H1 (cell line): Measurements from ENCODE around the gene SLC30A9. TPM values are rescaled to one million over a fixed set of nuclear protein-coding genes. Genes with fewer than 3 reads are reported as not detected.

Experiments
- CTCF ChIA-PET: fragments of 300-600 bp; sonication (Branson Sonifier 250); formaldehyde crosslinking; loops from one replicate; lab custom pipeline; 2021; ENCODE audit not compliant: partially characterized antibody; lab: Charles Lee
- POLR2A ChIA-PET: fragments of 300-600 bp; sonication (Branson Sonifier 250); formaldehyde crosslinking; loops from one replicate; lab custom pipeline; 2021; ENCODE audit warnings: inconsistent platforms; ENCODE audit not compliant: partially characterized antibody; lab: Charles Lee
- DNase-seq, 2 experiments: peaks; one replicate each; pipeline versions ENCODE4 v3.0.0 to v3.0.0-alpha.2; 2010 to 2022; ENCODE audit warnings: low spot score in 2 of 2, low read depth in 1 of 2, mixed read lengths in 1 of 2
- FAIRE-seq: peaks from 2 replicates; lab custom pipeline; 2011; peaks lifted over from hg19 to GRCh38; lab: Jason Lieb, UNC
- H2AFZ ChIP-seq: 2 replicates; pipeline ENCODE4 v1.8.1; 2012; ENCODE audit warnings: low read length, inconsistent platforms
- H2AK5ac ChIP-seq: 2 replicates; pipeline ENCODE4 v1.6.1; 2013; ENCODE audit warnings: low read depth, low read length
- H2BK120ac ChIP-seq: replicated peaks from 2 replicates; pipeline ENCODE3; 2013; ENCODE audit warnings: low read depth, low read length, inconsistent platforms
- H2BK12ac ChIP-seq: 2 replicates; pipeline ENCODE4 v1.6.1; 2013; ENCODE audit warnings: low read depth, low read length
- H2BK15ac ChIP-seq: 2 replicates; pipeline ENCODE4 v1.6.1; 2013; ENCODE audit warnings: low read length
- H2BK20ac ChIP-seq: 2 replicates; pipeline ENCODE4 v1.6.1; 2013; ENCODE audit warnings: low read length
- H2BK5ac ChIP-seq: 2 replicates; pipeline ENCODE4 v1.6.1; 2013; ENCODE audit warnings: low read depth, low read length
- H3K14ac ChIP-seq: 2 replicates; pipeline ENCODE4 v1.6.1; 2013; ENCODE audit warnings: inconsistent platforms; ENCODE audit not compliant: insufficient read length
- H3K18ac ChIP-seq: 2 replicates; pipeline ENCODE4 v1.6.1; 2013; ENCODE audit warnings: low read length; ENCODE audit errors: extremely low read depth
- H3K23ac ChIP-seq: 2 replicates; pipeline ENCODE4 v1.6.1; 2013; ENCODE audit warnings: inconsistent platforms; ENCODE audit not compliant: insufficient read length
- H3K23me2 ChIP-seq: 2 replicates; pipeline ENCODE4 v1.6.1; 2013; ENCODE audit warnings: low read depth, low read length
- H3K27ac ChIP-seq: 2 replicates; pipeline ENCODE4 v1.6.1; 2011; ENCODE audit warnings: low read depth, low read length, inconsistent platforms
- H3K27me3 ChIP-seq, 4 experiments: replicated peaks in 1 of 4; 1 replicate in 1 of 4; 2 replicates in 3 of 4; pipeline versions ENCODE4 v1.6.1 to v1.8.1; 2011 to 2013; ENCODE audit warnings: low read length in 3 of 4, mild to moderate bottlenecking in 3 of 4, inconsistent platforms in 2 of 4, mixed read lengths in 2 of 4, moderate library complexity in 1 of 4; ENCODE audit not compliant: control insufficient read depth in 3 of 4, insufficient read depth in 3 of 4; ENCODE audit errors: extremely low read depth in 1 of 4
- H3K36me3 ChIP-seq, 4 experiments: 2 replicates each; pipeline versions ENCODE4 v1.6.1 to v1.8.1; 2011 to 2013; ENCODE audit warnings: mild to moderate bottlenecking in 4 of 4, low read length in 3 of 4, moderate library complexity in 2 of 4, control low read depth in 1 of 4, inconsistent platforms in 1 of 4; ENCODE audit not compliant: insufficient read depth in 4 of 4, control insufficient read depth in 2 of 4
- H3K4ac ChIP-seq: replicated peaks from 2 replicates; pipeline ENCODE3; 2013; ENCODE audit warnings: low read length, low read depth, mixed read lengths, inconsistent platforms; ENCODE audit not compliant: insufficient read length
- H3K4me1 ChIP-seq, 4 experiments: replicated peaks in 1 of 4; 1 replicate in 1 of 4; 2 replicates in 3 of 4; pipeline versions ENCODE4 v1.6.1 to v1.8.1; 2011 to 2013; ENCODE audit warnings: low read length in 3 of 4, inconsistent platforms in 2 of 4, mixed read lengths in 1 of 4; ENCODE audit not compliant: insufficient read depth in 4 of 4, control insufficient read depth in 3 of 4
- H3K4me2 ChIP-seq, 2 experiments: 2 replicates each; pipeline versions ENCODE4 v1.6.1 to v1.8.1; 2011 to 2013; ENCODE audit warnings: low read depth in 2 of 2, low read length in 2 of 2, control low read depth in 1 of 2, inconsistent platforms in 1 of 2, mild to moderate bottlenecking in 1 of 2; ENCODE audit not compliant: insufficient read depth in 1 of 2
- H3K4me3 ChIP-seq, 4 experiments: fragments of 200-600, 300-600 bp in 1 of 4; sonication (generic), shearing (Covaris generic), sonication (Bioruptor Twin) in 1 of 4; 2 replicates each; pipeline versions ENCODE4 v1.5.1 to v1.8.1; 2011 to 2016; ENCODE audit warnings: low read length in 4 of 4, low read depth in 3 of 4, control low read depth in 2 of 4, inconsistent platforms in 2 of 4, mild to moderate bottlenecking in 2 of 4, mixed read lengths in 1 of 4, moderate library complexity in 1 of 4; ENCODE audit not compliant: insufficient read depth in 2 of 4; ENCODE audit errors: extremely low read depth in 1 of 4
- H3K56ac ChIP-seq: replicated peaks from 2 replicates; pipeline ENCODE3; 2013; ENCODE audit warnings: low read depth, mild to moderate bottlenecking, mixed read lengths, low read length, inconsistent platforms; ENCODE audit not compliant: insufficient read length
- H3K79me1 ChIP-seq: 2 replicates; pipeline ENCODE4 v1.6.1; 2013; ENCODE audit warnings: low read depth, low read length, control low read depth
- H3K79me2 ChIP-seq, 2 experiments: 2 replicates each; pipeline versions ENCODE4 v1.6.1 to v1.8.1; 2012 to 2013; ENCODE audit warnings: low read length in 2 of 2, mild to moderate bottlenecking in 2 of 2, inconsistent platforms in 1 of 2; ENCODE audit not compliant: insufficient read depth in 2 of 2, control insufficient read depth in 1 of 2
- H3K9ac ChIP-seq, 4 experiments: replicated peaks in 1 of 4; 1 replicate in 1 of 4; 2 replicates in 3 of 4; pipeline versions ENCODE4 v1.6.1 to v1.8.1; 2011 to 2013; ENCODE audit warnings: low read depth in 3 of 4, low read length in 3 of 4, control low read depth in 2 of 4, mild to moderate bottlenecking in 2 of 4, moderate library complexity in 2 of 4, inconsistent platforms in 1 of 4; ENCODE audit errors: extremely low read depth in 1 of 4
- H3K9me3 ChIP-seq, 2 experiments: 2 replicates each; pipeline versions ENCODE4 v1.6.1 to v1.8.1; 2012 to 2013; ENCODE audit warnings: mild to moderate bottlenecking in 2 of 2, moderate library complexity in 2 of 2, control low read depth in 1 of 2, inconsistent platforms in 1 of 2, low read depth in 1 of 2, low read length in 1 of 2, mixed read lengths in 1 of 2; ENCODE audit not compliant: insufficient read depth in 2 of 2
- H4K20me1 ChIP-seq, 2 experiments: replicated peaks in 1 of 2; 2 replicates each; pipeline versions ENCODE3 to v1.8.1; 2011 to 2013; ENCODE audit warnings: inconsistent platforms in 2 of 2, low read length in 2 of 2, mild to moderate bottlenecking in 1 of 2; ENCODE audit not compliant: insufficient read depth in 2 of 2, control insufficient read depth in 1 of 2
- H4K5ac ChIP-seq: 2 replicates; pipeline ENCODE4 v1.6.1; 2013; ENCODE audit warnings: low read length, low read depth, mixed read lengths, inconsistent platforms; ENCODE audit not compliant: insufficient read length
- H4K8ac ChIP-seq: 2 replicates; pipeline ENCODE4 v1.8.0; 2013; ENCODE audit warnings: mild to moderate bottlenecking, moderate library complexity, low read length, inconsistent platforms; ENCODE audit not compliant: insufficient read depth; ENCODE audit errors: extremely low read depth
- H4K91ac ChIP-seq: replicated peaks from 2 replicates; pipeline ENCODE3; 2013; ENCODE audit warnings: low read length, mixed read lengths, inconsistent platforms; ENCODE audit not compliant: insufficient read length
- ASH2L ChIP-seq: fragments of 200-600, 300-600 bp; sonication (generic); IDR thresholded peaks from one replicate; pipeline ENCODE4 v1.7.1; 2017; ENCODE audit warnings: low read length
- BACH1 ChIP-seq: IDR thresholded peaks from 2 replicates; pipeline ENCODE4 v1.6.1; 2012; ENCODE audit warnings: low read length, improper control_type of control experiment
- CREB1 ChIP-seq: IDR thresholded peaks from 2 replicates; pipeline ENCODE4 v1.6.1; 2012; ENCODE audit warnings: inconsistent platforms
- EP300 ChIP-seq, 2 experiments: IDR thresholded peaks; 1 replicate in 1 of 2; 2 replicates in 1 of 2; pipeline ENCODE4 v1.6.1; 2011 to 2012; ENCODE audit warnings: low read depth in 2 of 2, low read length in 2 of 2, mild to moderate bottlenecking in 2 of 2, borderline replicate concordance in 1 of 2, inconsistent platforms in 1 of 2, moderate library complexity in 1 of 2
- MAFK ChIP-seq: IDR thresholded peaks from 2 replicates; pipeline ENCODE4 v1.6.1; 2012; ENCODE audit warnings: low read depth, mild to moderate bottlenecking, improper control_type of control experiment, low read length
- RAD21 ChIP-seq, 2 experiments: IDR thresholded peaks in 1 of 2; conservative IDR thresholded peaks in 1 of 2; 2 replicates each; pipeline ENCODE4 v1.6.1; 2011; ENCODE audit warnings: low read depth in 2 of 2, low read length in 2 of 2, improper control_type of control experiment in 1 of 2, inconsistent platforms in 1 of 2, mild to moderate bottlenecking in 1 of 2, moderate library complexity in 1 of 2
- SIN3A ChIP-seq, 2 experiments: IDR thresholded peaks in 1 of 2; conservative IDR thresholded peaks in 1 of 2; 2 replicates each; pipeline ENCODE4 v1.6.1; 2011 to 2012; ENCODE audit warnings: low read length in 2 of 2, improper control_type of control experiment in 1 of 2, low read depth in 1 of 2, mild to moderate bottlenecking in 1 of 2
- SP4 ChIP-seq: IDR thresholded peaks from 2 replicates; pipeline ENCODE4 v1.6.1; 2012; ENCODE audit warnings: low read length, inconsistent platforms
- WGBS, 2 experiments: shearing (Covaris generic) in 1 of 2; methylation state at CpG; one replicate each; pipeline versions ENCODE4 v1.1.6 to v1.1.7; 2013 to 2015; ENCODE audit warnings: low lambda C conversion rate in 2 of 2, mixed read lengths in 2 of 2, inconsistent platforms in 1 of 2, low coverage in 1 of 2, missing lambda C conversion rate in 1 of 2; ENCODE audit not compliant: insufficient replicate concordance in 2 of 2, insufficient coverage in 1 of 2, insufficient read length in 1 of 2; ENCODE audit errors: extremely low coverage in 1 of 2, missing lambda C conversion rate in 1 of 2; 5-methylcytosine and 5-hydroxymethylcytosine counted together
- polyA plus RNA-seq, 7 experiments: library from polyadenylated mRNA; depleted of rRNA in 3 of 7; stranded (reverse) in 5 of 7; unstranded in 2 of 7; fragments of >200 nt in 5 of 7; fragments of 200-250 nt in 2 of 7; gene quantifications; 1 replicate in 5 of 7; 2 replicates in 1 of 7; 4 replicates in 1 of 7; pipeline versions ENCODE4 v1.2.1 to v1.2.3, GENCODE V29; 2011 to 2013; ENCODE audit warnings: missing spikeins in 2 of 7, mixed read lengths in 2 of 7
- total RNA-seq: library from RNA; stranded (reverse); fragmentation: NEBNext Ultra II Directional; extraction: Animal tissue kit (Norgen Biotek cat#: 25700); gene quantifications from 2 replicates; pipeline ENCODE4 v1.2.1, GENCODE V29; 2021
- TF ChIP-seq, protein P1 (sequence below), 3 experiments: IDR thresholded peaks; 1 replicate in 2 of 3; 2 replicates in 1 of 3; pipeline versions ENCODE4 v1.5.1 to v1.6.1; 2011; ENCODE audit warnings: low read length in 3 of 3, mild to moderate bottlenecking in 3 of 3, inconsistent platforms in 2 of 3, low read depth in 1 of 3, moderate library complexity in 1 of 3; ENCODE audit not compliant: insufficient read depth in 1 of 3; ENCODE audit errors: control extremely low read depth in 1 of 3

SLC30A9 gene
- total and polyA plus RNA-seq, 2 of the 8 experiments (the other 6 are each of a cell fraction or from before 2014, with no cell fraction given), result 41.2 to 67.2 TPM

GRCh38 chr4:41957634-41958033 lies 32.7 kb upstream of the SLC30A9 start:
- no peak for DNase-seq
- Histone ChIP-seq H2AK5ac (no peak overlapping the region), H3K9ac (no peak overlapping the region), H2BK5ac (no peak overlapping the region), H3K4ac (no peak overlapping the region), H4K20me1 (peaks cover 0 to 2% of the 10 kb centered on the region in 2 experiments), H2BK20ac (no peak overlapping the region), H3K18ac (no peak overlapping the region), H3K79me2 (no peaks in the 10 kb centered on the region), H3K36me3 (peaks cover 0 to 27% (median 11%) of the 10 kb centered on the region in 4 experiments; a peak in 6 of 8 replicates), H2BK120ac (no peak overlapping the region), H3K27me3 (no peaks in the 10 kb centered on the region), H2AFZ (no peak overlapping the region), H2BK15ac (no peak overlapping the region), H3K56ac (no peak overlapping the region), H3K27ac (no peak overlapping the region), H3K79me1 (no peaks in the 10 kb centered on the region)
- POLR2A ChIA-PET, result interaction anchor here (0.6 to 2.6 kb wide), 7 partner anchors 9 to 356 kb away, joined by 3 to 11 read pairs (median 3); partner anchors contain the start of gene TMEM33
- CTCF ChIA-PET, result interaction anchor here (0.6 to 2.1 kb wide), 16 partner anchors 9 to 571 kb away, joined by 3 to 12 read pairs (median 4); no protein-coding TSS in a partner anchor
- no peak for TF ChIP-seq EP300 (IDR thresholded peaks at IDR 0.05; ENCODE audit: borderline replicate concordance in 1 of 2, low read depth in 2 of 2, low read length in 2 of 2)
- no peak for TF ChIP-seq SP4
- peak; percentile 98 for TF ChIP-seq BACH1
- no peak for TF ChIP-seq CREB1
- peak; percentile 100 for TF ChIP-seq MAFK
- TF ChIP-seq SIN3A (conservative IDR thresholded peaks at IDR 0.05 in 1 of 2, IDR thresholded peaks at IDR 0.05 in 1 of 2; ENCODE audit: low read depth in 1 of 2, low read length in 2 of 2), result 0 out of 4 replicates have a peak, but pooled peaks of 1 of the 2 experiments have one; percentile 39
- no peak for TF ChIP-seq ASH2L
- peak; percentile 80 to 82 for TF ChIP-seq RAD21 (IDR thresholded peaks at IDR 0.05 in 1 of 2, conservative IDR thresholded peaks at IDR 0.05 in 1 of 2; ENCODE audit: low read depth in 2 of 2, low read length in 2 of 2)
- TF ChIP-seq, protein P1, sequence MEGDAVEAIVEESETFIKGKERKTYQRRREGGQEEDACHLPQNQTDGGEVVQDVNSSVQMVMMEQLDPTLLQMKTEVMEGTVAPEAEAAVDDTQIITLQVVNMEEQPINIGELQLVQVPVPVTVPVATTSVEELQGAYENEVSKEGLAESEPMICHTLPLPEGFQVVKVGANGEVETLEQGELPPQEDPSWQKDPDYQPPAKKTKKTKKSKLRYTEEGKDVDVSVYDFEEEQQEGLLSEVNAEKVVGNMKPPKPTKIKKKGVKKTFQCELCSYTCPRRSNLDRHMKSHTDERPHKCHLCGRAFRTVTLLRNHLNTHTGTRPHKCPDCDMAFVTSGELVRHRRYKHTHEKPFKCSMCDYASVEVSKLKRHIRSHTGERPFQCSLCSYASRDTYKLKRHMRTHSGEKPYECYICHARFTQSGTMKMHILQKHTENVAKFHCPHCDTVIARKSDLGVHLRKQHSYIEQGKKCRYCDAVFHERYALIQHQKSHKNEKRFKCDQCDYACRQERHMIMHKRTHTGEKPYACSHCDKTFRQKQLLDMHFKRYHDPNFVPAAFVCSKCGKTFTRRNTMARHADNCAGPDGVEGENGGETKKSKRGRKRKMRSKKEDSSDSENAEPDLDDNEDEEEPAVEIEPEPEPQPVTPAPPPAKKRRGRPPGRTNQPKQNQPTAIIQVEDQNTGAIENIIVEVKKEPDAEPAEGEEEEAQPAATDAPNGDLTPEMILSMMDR (IDR thresholded peaks at IDR 0.05; ENCODE audit: control extremely low read depth in 1 of 3, insufficient read depth in 1 of 3, low read depth in 1 of 3, low read length in 3 of 3), result peak in 2 of 3 experiments; percentile 47 to 62; a peak in 3 of 4 replicates
- TF ChIP-seq, all 59 proteins: peak for 5
- 31% methylated on average over 1 of the region's 1 CpG; no CpG with 5 or more reads in 1 of the 2 experiments for WGBS, 2 experiments
- no peak overlapping the region for H3K23ac ChIP-seq
- no peak overlapping the region for H3K4me2 ChIP-seq
- no peak overlapping the region for H3K14ac ChIP-seq
- no peak overlapping the region for H4K8ac ChIP-seq
- no peak overlapping the region for H3K4me3 ChIP-seq
- no peak overlapping the region for H2BK12ac ChIP-seq
- no peak overlapping the region for H4K5ac ChIP-seq
- peak; percentile 86 for FAIRE-seq
- no peak overlapping the region for H4K91ac ChIP-seq
- H3K4me1 ChIP-seq, result no peaks in the 10 kb centered on the region; a peak in 1 of 7 replicates
- H3K23me2 ChIP-seq, result no peaks in the 10 kb centered on the region
- H3K9me3 ChIP-seq, result no peaks in the 10 kb centered on the region
